Natural killer cell treated with Interleukin-12 subunit alpha and Interleukin-12 subunit beta and Interleukin-15 and Interleukin-18, amount 100 ng/mL, for 72 hours (primary cell): ENCODE results near the gene MIA2. TPM values are rescaled to one million over a fixed set of nuclear protein-coding genes. Genes with fewer than 3 reads are reported as not detected.
"Not testable (repeated sequence)": the region's sequence is repeated elsewhere in the genome, so short reads cannot be mapped to it uniquely, and the experiment has no call there.

Experiments used
- ATAC-seq, 2 donors: fragments of 150-1000 bp; cut with Tn5 transposase in 1 of 2; sonication (Bioruptor Pico), chemical (Tn5 transposase) in 1 of 2; 2 replicates each; pipeline ENCODE4 v1.10.0; 2021
- DNase-seq: peaks from one replicate; pipeline ENCODE4 v3.0.0; 2022; ENCODE audit warnings: low spot score
- H3K27ac Mint-ChIP-seq, 2 donors: 1 replicate in 1 of 2; 2 replicates in 1 of 2; pipeline ENCODE4 v1.8.0; 2022; ENCODE audit warnings: mixed read lengths in 2 of 2, mild to moderate bottlenecking in 1 of 2, moderate library complexity in 1 of 2
- H3K27me3 Mint-ChIP-seq, 2 donors: 1 replicate in 1 of 2; 2 replicates in 1 of 2; pipeline ENCODE4 v1.8.0; 2022; ENCODE audit warnings: mixed read lengths in 2 of 2
- H3K36me3 Mint-ChIP-seq: one replicate; pipeline ENCODE4 v1.8.0; 2022; ENCODE audit warnings: mixed read lengths
- H3K4me1 Mint-ChIP-seq, 2 donors: 1 replicate in 1 of 2; 2 replicates in 1 of 2; pipeline ENCODE4 v1.8.0; 2022; ENCODE audit warnings: low read depth in 2 of 2, mixed read lengths in 2 of 2, mild to moderate bottlenecking in 1 of 2
- H3K4me3 Mint-ChIP-seq: one replicate; pipeline ENCODE4 v1.8.0; 2022; ENCODE audit warnings: mixed read lengths
- H3K9me3 Mint-ChIP-seq: 2 replicates; pipeline ENCODE4 v1.8.0; 2022; ENCODE audit warnings: mixed read lengths
- total RNA-seq, 2 donors: library from RNA; stranded (reverse); gene quantifications; one replicate each; pipeline ENCODE4 v1.2.3, GENCODE V29; 2022

Gene MIA2
- total RNA-seq, 2 donors from 2014 or later: 26.1 to 26.9 TPM

- Mint-ChIP-seq H3K36me3 (no peaks in the 10 kb centered on the region), H3K27ac (peak overlapping the region; percentile 95 to 97), H3K4me3 (peak overlapping the region; percentile 92), H3K4me1 (peaks cover 53 to 65% of the 10 kb centered on the region in 2 donors), H3K27me3 (no peaks in the 10 kb centered on the region), H3K9me3 (no peaks in the 10 kb centered on the region)
- no peak for DNase-seq
- no peak for ATAC-seq
Observed at GRCh38 chr14:39268393-39268792, 34.7 kb downstream of the MIA2 start.

GRCh38 chr14:39272918-39273317 lies 39.2 kb downstream of the MIA2 start:
- ATAC-seq: no peak
- peaks cover 56 to 70% of the 10 kb centered on the region in 2 donors for H3K4me1 Mint-ChIP-seq
- H3K27me3 Mint-ChIP-seq: no peaks in the 10 kb centered on the region
- no peaks in the 10 kb centered on the region for H3K9me3 Mint-ChIP-seq
- peak overlapping the region in 1 of 2 donors; percentile 16 for H3K27ac Mint-ChIP-seq
- no peak for DNase-seq
- no peak overlapping the region for H3K4me3 Mint-ChIP-seq
- H3K36me3 Mint-ChIP-seq: no peaks in the 10 kb centered on the region

- H3K27me3 Mint-ChIP-seq: no peaks in the 10 kb centered on the region
- peaks cover 9% of the 10 kb centered on the region for H3K36me3 Mint-ChIP-seq
- H3K4me3 Mint-ChIP-seq: no peak overlapping the region
- DNase-seq: no peak
- H3K9me3 Mint-ChIP-seq: no peaks in the 10 kb centered on the region
- no peak overlapping the region for H3K27ac Mint-ChIP-seq
- ATAC-seq: no peak
- H3K4me1 Mint-ChIP-seq: peaks cover 45 to 55% of the 10 kb centered on the region in 2 donors
Observed at GRCh38 chr14:39275395-39275794, 41.7 kb downstream of the MIA2 start.

GRCh38 chr14:39276005-39276404 lies 42.3 kb downstream of the MIA2 start:
- Mint-ChIP-seq H3K27ac (no peak overlapping the region), H3K4me1 (peaks cover 39 to 50% of the 10 kb centered on the region in 2 donors)

GRCh38 chr14:39276579-39277114 lies 42.9 kb downstream of the MIA2 start:
- H3K27me3 Mint-ChIP-seq: no peaks in the 10 kb centered on the region
- peaks cover 35 to 48% of the 10 kb centered on the region in 2 donors for H3K4me1 Mint-ChIP-seq
- no peak for DNase-seq
- H3K9me3 Mint-ChIP-seq: no peaks in the 10 kb centered on the region
- H3K36me3 Mint-ChIP-seq: peaks cover 18% of the 10 kb centered on the region
- peak overlapping the region in 1 of 2 donors; percentile 42 for H3K27ac Mint-ChIP-seq
- H3K4me3 Mint-ChIP-seq: no peak overlapping the region
- no peak for ATAC-seq

More at GRCh38 chr14:39276005-39276404, 42.3 kb downstream of the MIA2 start:
- H3K27me3 Mint-ChIP-seq: no peaks in the 10 kb centered on the region
- peaks cover 12% of the 10 kb centered on the region for H3K36me3 Mint-ChIP-seq
- no peaks in the 10 kb centered on the region for H3K9me3 Mint-ChIP-seq
- DNase-seq (no peak), ATAC-seq (no peak)
- no peak overlapping the region for H3K4me3 Mint-ChIP-seq

- Mint-ChIP-seq H3K4me3 (no peak overlapping the region), H3K36me3 (peaks cover 26% of the 10 kb centered on the region), H3K27ac (peak overlapping the region in 1 of 2 donors; percentile 9), H3K4me1 (peaks cover 19 to 29% of the 10 kb centered on the region in 2 donors), H3K9me3 (no peaks in the 10 kb centered on the region), H3K27me3 (no peaks in the 10 kb centered on the region)
- DNase-seq (no peak), ATAC-seq (no peak)
Observed at GRCh38 chr14:39279515-39279914, 45.8 kb downstream of the MIA2 start.

GRCh38 chr14:39280678-39281077 lies 47.0 kb downstream of the MIA2 start:
- ATAC-seq, H3K9me3 Mint-ChIP-seq, H3K4me3 Mint-ChIP-seq, DNase-seq, H3K27me3 Mint-ChIP-seq, H3K27ac Mint-ChIP-seq: not testable (repeated sequence)
- H3K36me3 Mint-ChIP-seq: peaks cover 26% of the 10 kb centered on the region
- H3K4me1 Mint-ChIP-seq: peaks cover 18 to 27% of the 10 kb centered on the region in 2 donors

GRCh38 chr14:39289523-39289922 lies 55.8 kb downstream of the MIA2 start:
- H3K27me3 Mint-ChIP-seq: no peaks in the 10 kb centered on the region

GRCh38 chr14:39291701-39292100 lies 58.0 kb downstream of the MIA2 start:
- Mint-ChIP-seq H3K27me3 (no peaks in the 10 kb centered on the region), H3K27ac (no peak overlapping the region), H3K4me1 (no peaks in the 10 kb centered on the region), H3K4me3 (no peak overlapping the region), H3K9me3 (no peaks in the 10 kb centered on the region), H3K36me3 (peaks cover 13% of the 10 kb centered on the region)
- ATAC-seq (no peak), DNase-seq (no peak)

More at GRCh38 chr14:39289523-39289922, 55.8 kb downstream of the MIA2 start:
- Mint-ChIP-seq H3K36me3 (peaks cover 10% of the 10 kb centered on the region), H3K9me3 (no peaks in the 10 kb centered on the region), H3K27ac (no peak overlapping the region), H3K4me3 (no peak overlapping the region), H3K4me1 (no peaks in the 10 kb centered on the region)
- DNase-seq (no peak), ATAC-seq (no peak)

GRCh38 chr14:39293629-39294028 lies 59.9 kb downstream of the MIA2 start:
- ATAC-seq (no peak), DNase-seq (no peak)
- Mint-ChIP-seq H3K4me1 (peaks cover 0 to 3% of the 10 kb centered on the region in 2 donors), H3K36me3 (peaks cover 17% of the 10 kb centered on the region), H3K27me3 (no peaks in the 10 kb centered on the region), H3K4me3 (no peak overlapping the region), H3K9me3 (no peaks in the 10 kb centered on the region), H3K27ac (no peak overlapping the region)

- peaks cover 25% of the 10 kb centered on the region for H3K36me3 Mint-ChIP-seq
- DNase-seq, H3K27me3 Mint-ChIP-seq, H3K27ac Mint-ChIP-seq, H3K4me3 Mint-ChIP-seq, H3K9me3 Mint-ChIP-seq, H3K4me1 Mint-ChIP-seq, ATAC-seq: not testable (repeated sequence)
Observed at GRCh38 chr14:39300389-39300788, 66.7 kb downstream of the MIA2 start.

GRCh38 chr14:39302124-39302810 lies 68.6 kb downstream of the MIA2 start:
- H3K36me3 Mint-ChIP-seq: peaks cover 18% of the 10 kb centered on the region
- DNase-seq: no peak
- H3K4me1 Mint-ChIP-seq: peaks cover 6 to 9% of the 10 kb centered on the region in 2 donors
- peak overlapping the region in 1 of 2 donors; percentile 78 for H3K27ac Mint-ChIP-seq
- H3K27me3 Mint-ChIP-seq: no peaks in the 10 kb centered on the region
- H3K9me3 Mint-ChIP-seq: no peaks in the 10 kb centered on the region
- H3K4me3 Mint-ChIP-seq: peak overlapping the region; percentile 48
- peak in 1 of 2 donors; percentile 27 for ATAC-seq

GRCh38 chr14:39303115-39303514 lies 69.4 kb downstream of the MIA2 start:
- Mint-ChIP-seq H3K36me3 (peaks cover 14% of the 10 kb centered on the region), H3K9me3 (no peaks in the 10 kb centered on the region), H3K27ac (no peak overlapping the region), H3K4me3 (no peak overlapping the region), H3K27me3 (no peaks in the 10 kb centered on the region), H3K4me1 (peaks cover 3 to 9% of the 10 kb centered on the region in 2 donors)
- ATAC-seq: no peak
- DNase-seq: no peak

- Mint-ChIP-seq H3K4me1 (peaks cover 3 to 11% of the 10 kb centered on the region in 2 donors), H3K27ac (no peak overlapping the region), H3K4me3 (no peak overlapping the region), H3K27me3 (no peaks in the 10 kb centered on the region), H3K36me3 (peaks cover 17% of the 10 kb centered on the region), H3K9me3 (no peaks in the 10 kb centered on the region)
- ATAC-seq (no peak), DNase-seq (no peak)
Observed at GRCh38 chr14:39307815-39308214, 74.1 kb downstream of the MIA2 start.
